ENCODE results near the gene NXPE3. TPM values are rescaled to one million over a fixed set of nuclear protein-coding genes. Genes with fewer than 3 reads are reported as not detected.

NXPE3 gene
- total RNA-seq, 1 experiment from 2014 or later: 44.6 TPM

GRCh38 chr3:101847328-101847727 lies 68.3 kb downstream of the NXPE3 start:
- in situ Hi-C loops (cut with HindIII; ENCODE audit: low pct_unique_long_range_greater_than_20kb, low sequenced_read_pairs): no loop called here
- no peak for DNase-seq (ENCODE audit: low read depth)

DNA sequence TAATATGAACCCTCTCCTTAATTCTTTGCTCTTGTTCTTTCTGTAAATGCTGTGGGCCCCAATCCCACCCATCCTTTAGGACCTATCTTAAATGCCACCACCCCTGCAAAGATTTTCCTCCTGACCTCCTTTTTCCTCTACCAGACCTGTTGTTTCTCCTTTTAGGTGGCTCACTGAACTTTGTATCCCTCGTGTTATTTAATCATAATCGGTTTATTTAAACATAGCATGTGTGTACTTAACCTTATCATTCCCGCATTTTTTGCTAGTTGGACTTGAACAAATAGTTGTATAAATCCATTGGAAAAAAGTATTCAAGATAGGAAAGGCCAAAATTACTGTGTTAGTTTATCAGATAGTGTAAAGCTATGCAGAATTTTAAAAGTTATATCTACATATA lies 69.3 kb downstream of the NXPE3 start:
- no peak for DNase-seq (ENCODE audit: low read depth)
- in situ Hi-C loops (cut with HindIII; ENCODE audit: low pct_unique_long_range_greater_than_20kb, low sequenced_read_pairs): no loop called here

DNA sequence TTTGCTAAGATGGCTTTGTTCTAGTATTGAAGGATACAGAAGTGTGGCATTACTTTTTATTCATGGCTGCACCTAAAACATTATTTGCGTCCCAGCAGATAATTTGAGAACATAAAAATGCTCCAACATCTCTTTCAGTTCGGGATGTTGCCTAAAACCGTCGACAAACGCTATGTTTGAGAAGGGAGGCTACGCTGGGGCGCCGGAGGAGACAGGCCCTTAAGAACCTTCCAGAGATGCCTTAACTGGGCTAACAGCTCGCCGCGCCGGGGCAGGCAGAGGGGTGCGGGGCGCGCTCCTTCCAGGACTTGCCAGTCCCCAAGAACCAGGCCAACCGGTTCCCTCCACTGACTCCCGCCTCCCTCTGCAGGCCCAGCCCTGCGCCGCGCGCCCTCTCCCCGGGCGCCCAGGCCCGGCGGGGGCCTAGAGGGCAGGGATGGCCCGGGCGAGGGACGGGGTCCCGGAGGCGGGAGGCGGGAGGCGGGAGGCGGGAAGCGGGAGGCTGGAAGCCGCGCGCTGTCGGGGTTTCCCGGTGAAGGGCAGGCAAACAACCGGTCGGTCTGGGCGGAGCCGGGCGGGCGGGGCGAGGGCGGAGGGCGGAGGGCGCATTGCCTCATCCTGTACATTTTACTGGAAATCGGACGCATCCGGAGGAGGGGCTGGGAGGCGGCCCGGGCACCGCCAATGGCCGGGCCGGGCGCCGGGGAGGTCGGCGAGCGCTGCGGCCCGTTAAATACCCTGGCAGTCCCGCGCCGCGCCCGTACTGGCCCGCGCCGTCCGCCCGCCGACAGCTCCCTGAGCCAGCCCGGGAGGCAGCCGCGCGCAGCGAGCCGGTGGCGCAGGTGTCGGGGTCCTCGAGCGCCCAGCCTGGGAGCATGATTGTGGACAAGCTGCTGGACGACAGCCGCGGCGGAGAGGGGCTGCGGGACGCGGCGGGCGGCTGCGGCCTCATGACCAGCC lies 70.0 kb downstream of the NXPE3 start, which contains the start of gene NFKBIZ:
TSS of gene NFKBIZ (plus strand) at position 761 of the 960 bp plus-strand sequence. CDS start at position 876, 115 bp downstream.
- DNase-seq (ENCODE audit: low read depth): peak; percentile 90
- in situ Hi-C loops (cut with HindIII; ENCODE audit: low pct_unique_long_range_greater_than_20kb, low sequenced_read_pairs): no loop called here

- in situ Hi-C loops (cut with HindIII; ENCODE audit: low pct_unique_long_range_greater_than_20kb, low sequenced_read_pairs): loop anchor here (25.0 kb wide), 1 partner anchor 313 kb away; no protein-coding TSS in a partner anchor
- no peak for DNase-seq (ENCODE audit: low read depth)
Measured at GRCh38 chr3:101849714-101850245, 70.8 kb downstream of the NXPE3 start.

GRCh38 chr3:101850246-101851051 lies 71.4 kb downstream of the NXPE3 start:
- in situ Hi-C loops (cut with HindIII; ENCODE audit: low pct_unique_long_range_greater_than_20kb, low sequenced_read_pairs): loop anchor here (25.0 kb wide), 1 partner anchor 312 kb away; no protein-coding TSS in a partner anchor
- no peak for DNase-seq (ENCODE audit: low read depth)

DNA sequence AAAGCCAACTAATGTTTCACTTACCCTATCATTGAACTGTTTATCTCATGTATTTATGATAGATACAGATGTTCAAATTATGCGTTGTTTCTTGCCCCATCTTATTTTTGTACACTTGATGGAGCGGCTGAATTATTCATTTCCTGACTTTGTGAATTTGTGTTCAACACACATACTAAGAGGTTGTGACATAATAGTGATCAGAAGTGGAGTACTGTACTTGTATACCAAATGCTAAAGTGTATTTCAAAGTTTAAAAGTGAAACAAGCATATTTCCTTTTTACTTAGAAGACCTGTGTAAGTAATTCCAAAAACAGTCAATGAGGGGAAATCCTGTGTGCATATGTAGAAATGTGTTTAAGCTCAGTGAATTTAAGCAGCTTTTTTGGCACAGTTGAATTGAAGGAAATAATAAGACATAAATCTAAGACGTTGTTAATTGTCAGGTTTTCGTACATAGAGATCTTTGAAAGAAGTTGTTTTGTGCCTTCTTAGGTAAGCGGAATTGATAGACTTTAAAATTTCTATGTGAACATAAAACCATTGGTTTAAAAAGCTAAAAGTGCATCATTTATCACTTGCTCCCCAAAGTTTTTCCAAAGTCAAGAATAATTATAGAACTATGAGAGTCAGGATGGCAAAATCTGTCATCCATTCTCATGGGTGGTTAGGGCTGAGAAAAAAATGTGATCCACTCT lies 72.2 kb downstream of the NXPE3 start:
- no peak for DNase-seq (ENCODE audit: low read depth)
- in situ Hi-C loops (cut with HindIII; ENCODE audit: low pct_unique_long_range_greater_than_20kb, low sequenced_read_pairs): loop anchor here (25.0 kb wide), 1 partner anchor 311 kb away; no protein-coding TSS in a partner anchor

DNA sequence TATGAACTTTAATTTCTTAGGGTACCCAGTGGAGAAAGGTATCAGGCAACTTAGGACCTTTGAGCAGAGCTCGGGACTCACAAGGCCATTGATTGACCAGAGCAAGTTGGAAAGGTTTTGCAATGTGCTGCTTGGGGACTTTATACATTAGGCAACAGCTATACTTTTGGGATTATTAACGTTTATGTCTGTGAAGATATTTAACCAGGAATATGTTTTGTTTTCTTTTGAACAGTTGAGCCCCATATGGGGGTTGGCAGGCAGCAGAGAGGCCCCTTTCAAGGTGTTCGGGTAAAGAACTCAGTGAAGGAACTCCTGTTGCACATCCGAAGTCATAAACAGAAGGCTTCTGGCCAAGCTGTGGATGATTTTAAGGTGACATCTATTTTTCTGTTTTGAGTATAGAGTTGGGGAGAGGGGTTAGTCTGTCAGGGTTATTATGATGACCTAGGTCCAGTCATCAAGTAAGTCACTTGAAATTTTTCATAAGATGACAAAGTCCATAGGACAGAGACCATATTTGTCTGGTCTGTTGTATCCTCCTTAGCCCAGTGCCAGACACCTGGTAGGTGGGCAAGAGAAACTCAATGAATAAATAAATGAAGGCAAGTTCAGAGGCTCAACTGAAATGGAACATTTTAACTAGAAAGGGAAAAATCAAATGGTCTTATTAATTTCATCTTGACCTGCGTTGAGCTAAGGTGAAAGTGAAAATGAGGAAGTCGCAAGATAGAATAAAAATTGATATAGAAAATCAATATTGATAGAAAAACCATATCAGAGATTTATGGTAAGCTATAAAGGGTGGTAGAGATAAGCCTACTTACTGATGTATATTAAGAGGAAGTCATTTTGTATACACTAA lies 73.1 kb downstream of the NXPE3 start:
- DNase-seq (ENCODE audit: low read depth): peak; percentile 52
- in situ Hi-C loops (cut with HindIII; ENCODE audit: low pct_unique_long_range_greater_than_20kb, low sequenced_read_pairs): loop anchor here (25.0 kb wide), 1 partner anchor 310 kb away; no protein-coding TSS in a partner anchor

DNA sequence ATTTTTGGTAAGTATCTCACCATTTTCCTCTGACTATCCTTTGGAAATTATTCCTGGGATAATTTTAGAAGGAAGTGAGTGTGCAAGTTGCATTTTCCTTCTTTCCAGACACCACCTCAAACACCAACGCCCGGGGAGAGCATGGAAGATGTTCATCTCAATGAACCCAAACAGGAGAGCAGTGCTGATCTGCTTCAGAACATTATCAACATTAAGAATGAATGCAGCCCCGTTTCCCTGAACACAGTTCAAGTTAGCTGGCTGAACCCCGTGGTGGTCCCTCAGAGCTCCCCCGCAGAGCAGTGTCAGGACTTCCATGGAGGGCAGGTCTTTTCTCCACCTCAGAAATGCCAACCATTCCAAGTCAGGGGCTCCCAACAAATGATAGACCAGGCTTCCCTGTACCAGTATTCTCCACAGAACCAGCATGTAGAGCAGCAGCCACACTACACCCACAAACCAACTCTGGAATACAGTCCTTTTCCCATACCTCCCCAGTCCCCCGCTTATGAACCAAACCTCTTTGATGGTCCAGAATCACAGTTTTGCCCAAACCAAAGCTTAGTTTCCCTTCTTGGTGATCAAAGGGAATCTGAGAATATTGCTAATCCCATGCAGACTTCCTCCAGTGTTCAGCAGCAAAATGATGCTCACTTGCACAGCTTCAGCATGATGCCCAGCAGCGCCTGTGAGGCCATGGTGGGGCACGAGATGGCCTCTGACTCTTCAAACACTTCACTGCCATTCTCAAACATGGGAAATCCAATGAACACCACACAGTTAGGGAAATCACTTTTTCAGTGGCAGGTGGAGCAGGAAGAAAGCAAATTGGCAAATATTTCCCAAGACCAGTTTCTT lies 74.2 kb downstream of the NXPE3 start:
- in situ Hi-C loops (cut with HindIII; ENCODE audit: low pct_unique_long_range_greater_than_20kb, low sequenced_read_pairs): loop anchor here (25.0 kb wide), 1 partner anchor 309 kb away; no protein-coding TSS in a partner anchor
- DNase-seq (ENCODE audit: low read depth): peak; percentile 29

DNA sequence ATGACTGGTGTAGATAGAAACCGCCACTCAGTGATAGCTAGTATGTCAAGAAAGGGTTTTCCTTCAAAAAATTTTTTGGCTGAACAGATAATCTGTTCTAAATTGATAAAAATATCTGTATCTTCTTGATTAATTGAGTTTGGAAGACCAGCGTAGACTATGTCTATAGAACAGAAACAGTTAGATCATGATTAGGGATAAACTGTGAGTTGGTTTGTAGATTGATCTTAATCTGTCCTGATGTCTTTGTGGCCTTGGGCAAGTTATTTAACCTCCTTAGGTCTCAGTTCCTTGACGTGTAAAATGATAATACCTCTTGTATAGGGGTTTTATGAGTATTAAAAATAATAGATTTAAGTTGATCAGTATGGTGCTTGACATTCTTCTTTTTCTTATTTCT lies 75.0 kb downstream of the NXPE3 start:
- in situ Hi-C loops (cut with HindIII; ENCODE audit: low pct_unique_long_range_greater_than_20kb, low sequenced_read_pairs): loop anchor here (25.0 kb wide), 1 partner anchor 308 kb away; no protein-coding TSS in a partner anchor
- peak; percentile 17 for DNase-seq (ENCODE audit: low read depth)

DNA sequence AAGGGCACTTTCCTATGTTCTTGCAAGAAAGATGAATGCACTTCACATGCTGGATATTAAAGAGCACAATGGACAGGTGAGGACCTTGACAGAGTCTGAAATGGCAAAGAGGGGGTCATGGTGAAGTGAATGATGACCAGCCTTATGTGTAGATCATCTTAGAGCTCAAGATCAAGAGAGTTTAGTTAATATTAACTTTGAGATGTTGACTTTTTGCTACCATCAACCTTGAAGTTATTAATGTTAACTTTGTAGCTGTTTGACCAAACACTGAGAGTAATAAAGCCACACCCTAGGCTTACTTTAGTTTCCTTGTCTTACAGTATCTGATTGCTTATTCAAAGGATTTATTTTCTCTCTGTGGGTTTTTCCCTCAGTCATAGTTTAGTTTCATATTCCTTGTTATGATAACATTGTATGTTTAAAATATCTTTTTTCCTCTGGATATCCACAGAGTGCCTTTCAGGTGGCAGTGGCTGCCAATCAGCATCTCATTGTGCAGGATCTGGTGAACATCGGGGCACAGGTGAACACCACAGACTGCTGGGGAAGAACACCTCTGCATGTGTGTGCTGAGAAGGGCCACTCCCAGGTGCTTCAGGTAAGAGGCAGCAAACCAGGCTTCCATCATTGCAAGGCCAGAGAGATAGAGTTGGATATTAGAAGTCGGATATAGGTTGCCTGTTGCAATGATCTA lies 75.7 kb downstream of the NXPE3 start:
- in situ Hi-C loops (cut with HindIII; ENCODE audit: low pct_unique_long_range_greater_than_20kb, low sequenced_read_pairs): loop anchor here (25.0 kb wide), 1 partner anchor 308 kb away; no protein-coding TSS in a partner anchor
- DNase-seq (ENCODE audit: low read depth): peak; percentile 74

- DNase-seq (ENCODE audit: low read depth): peak; percentile 47
- in situ Hi-C loops (cut with HindIII; ENCODE audit: low pct_unique_long_range_greater_than_20kb, low sequenced_read_pairs): loop anchor here (25.0 kb wide), 1 partner anchor 305 kb away; no protein-coding TSS in a partner anchor
Measured at GRCh38 chr3:101857301-101857741, 78.3 kb downstream of the NXPE3 start.

GRCh38 chr3:101858464-101859030 lies 79.5 kb downstream of the NXPE3 start:
- DNase-seq (ENCODE audit: low read depth): peak; percentile 34

GRCh38 chr3:101859882-101860448 lies 81.0 kb downstream of the NXPE3 start:
- in situ Hi-C loops (cut with HindIII; ENCODE audit: low pct_unique_long_range_greater_than_20kb, low sequenced_read_pairs): loop anchor here (10.0 to 25.0 kb wide), 2 partner anchors 302 to 365 kb away; no protein-coding TSS in a partner anchor
- DNase-seq (ENCODE audit: low read depth): peak; percentile 18

More at GRCh38 chr3:101858464-101859030, 79.5 kb downstream of the NXPE3 start:
- in situ Hi-C loops (cut with HindIII; ENCODE audit: low pct_unique_long_range_greater_than_20kb, low sequenced_read_pairs): loop anchor here (25.0 kb wide), 1 partner anchor 304 kb away; no protein-coding TSS in a partner anchor

- no peak for DNase-seq (ENCODE audit: low read depth)
- in situ Hi-C loops (cut with HindIII; ENCODE audit: low pct_unique_long_range_greater_than_20kb, low sequenced_read_pairs): loop anchor here (10.0 to 25.0 kb wide), 2 partner anchors 301 to 364 kb away; no protein-coding TSS in a partner anchor
Measured at GRCh38 chr3:101861212-101861788, 82.3 kb downstream of the NXPE3 start.
